ENCODE results near the gene SMLR1. TPM values are rescaled to one million over a fixed set of nuclear protein-coding genes. Genes with fewer than 3 reads are reported as not detected.

The SMLR1 gene
- total RNA-seq, 1 donor = not detected

- DNase-seq (ENCODE audit: insufficient read length, low spot score, missing footprints) = no peak
- no peaks in the 10 kb centered on the region for H3K27me3 ChIP-seq (ENCODE audit: insufficient read depth, low read length)
- no peak overlapping the region for H3K4me2 ChIP-seq (ENCODE audit: insufficient read depth, low read length)
- no peak overlapping the region for H3K4me3 ChIP-seq (ENCODE audit: insufficient read depth, low read length)
- no peaks in the 10 kb centered on the region for H4K20me1 ChIP-seq (ENCODE audit: insufficient read depth, low read length)
- H3K27ac ChIP-seq (ENCODE audit: low read depth, low read length) = no peak overlapping the region
- TF ChIP-seq, protein P1, sequence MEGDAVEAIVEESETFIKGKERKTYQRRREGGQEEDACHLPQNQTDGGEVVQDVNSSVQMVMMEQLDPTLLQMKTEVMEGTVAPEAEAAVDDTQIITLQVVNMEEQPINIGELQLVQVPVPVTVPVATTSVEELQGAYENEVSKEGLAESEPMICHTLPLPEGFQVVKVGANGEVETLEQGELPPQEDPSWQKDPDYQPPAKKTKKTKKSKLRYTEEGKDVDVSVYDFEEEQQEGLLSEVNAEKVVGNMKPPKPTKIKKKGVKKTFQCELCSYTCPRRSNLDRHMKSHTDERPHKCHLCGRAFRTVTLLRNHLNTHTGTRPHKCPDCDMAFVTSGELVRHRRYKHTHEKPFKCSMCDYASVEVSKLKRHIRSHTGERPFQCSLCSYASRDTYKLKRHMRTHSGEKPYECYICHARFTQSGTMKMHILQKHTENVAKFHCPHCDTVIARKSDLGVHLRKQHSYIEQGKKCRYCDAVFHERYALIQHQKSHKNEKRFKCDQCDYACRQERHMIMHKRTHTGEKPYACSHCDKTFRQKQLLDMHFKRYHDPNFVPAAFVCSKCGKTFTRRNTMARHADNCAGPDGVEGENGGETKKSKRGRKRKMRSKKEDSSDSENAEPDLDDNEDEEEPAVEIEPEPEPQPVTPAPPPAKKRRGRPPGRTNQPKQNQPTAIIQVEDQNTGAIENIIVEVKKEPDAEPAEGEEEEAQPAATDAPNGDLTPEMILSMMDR (IDR thresholded peaks at IDR 0.05; ENCODE audit: extremely low read depth, low read depth, low read length) = no peak
- no peaks in the 10 kb centered on the region for H3K36me3 ChIP-seq (ENCODE audit: insufficient read depth, low read length)
- H3K79me2 ChIP-seq (ENCODE audit: insufficient read depth, low read length) = no peaks in the 10 kb centered on the region
- peaks cover 21% of the 10 kb centered on the region for H3K4me1 ChIP-seq (ENCODE audit: insufficient read depth, low read length)
- H2AFZ ChIP-seq (ENCODE audit: low read length) = no peak overlapping the region
- H3K9me3 ChIP-seq (ENCODE audit: low read depth, low read length) = no peaks in the 10 kb centered on the region
Observed at GRCh38 chr6:130781557-130781956, 45.6 kb upstream of the SMLR1 start.

- Histone ChIP-seq H3K79me2 (ENCODE audit: insufficient read depth, low read length) (no peaks in the 10 kb centered on the region), H3K9me3 (ENCODE audit: low read depth, low read length) (no peaks in the 10 kb centered on the region), H3K27ac (ENCODE audit: low read depth, low read length) (no peak overlapping the region), H3K36me3 (ENCODE audit: insufficient read depth, low read length) (no peaks in the 10 kb centered on the region), H2AFZ (ENCODE audit: low read length) (no peak overlapping the region), H3K27me3 (ENCODE audit: insufficient read depth, low read length) (no peaks in the 10 kb centered on the region), H3K4me3 (ENCODE audit: insufficient read depth, low read length) (no peak overlapping the region), H3K4me2 (ENCODE audit: insufficient read depth, low read length) (no peak overlapping the region), H4K20me1 (ENCODE audit: insufficient read depth, low read length) (no peaks in the 10 kb centered on the region), H3K4me1 (ENCODE audit: insufficient read depth, low read length) (peaks cover 19% of the 10 kb centered on the region)
- DNase-seq (ENCODE audit: insufficient read length, low spot score, missing footprints) = no peak
- TF ChIP-seq, protein P1 (IDR thresholded peaks at IDR 0.05; ENCODE audit: extremely low read depth, low read depth, low read length) = no peak
Observed at GRCh38 chr6:130783416-130784107, 43.6 kb upstream of the SMLR1 start.

GRCh38 chr6:130787726-130788500 is 39.3 kb upstream of the SMLR1 start:
- H3K9me3 ChIP-seq (ENCODE audit: low read depth, low read length) = no peaks in the 10 kb centered on the region
- no peaks in the 10 kb centered on the region for H3K36me3 ChIP-seq (ENCODE audit: insufficient read depth, low read length)
- H3K79me2 ChIP-seq (ENCODE audit: insufficient read depth, low read length) = no peaks in the 10 kb centered on the region
- H3K4me3 ChIP-seq (ENCODE audit: insufficient read depth, low read length) = no peak overlapping the region
- no peaks in the 10 kb centered on the region for H3K4me1 ChIP-seq (ENCODE audit: insufficient read depth, low read length)
- H4K20me1 ChIP-seq (ENCODE audit: insufficient read depth, low read length) = no peaks in the 10 kb centered on the region
- H2AFZ ChIP-seq (ENCODE audit: low read length) = no peak overlapping the region
- no peak for DNase-seq (ENCODE audit: insufficient read length, low spot score, missing footprints)
- no peak overlapping the region for H3K4me2 ChIP-seq (ENCODE audit: insufficient read depth, low read length)
- H3K27me3 ChIP-seq (ENCODE audit: insufficient read depth, low read length) = no peaks in the 10 kb centered on the region
- no peak overlapping the region for H3K27ac ChIP-seq (ENCODE audit: low read depth, low read length)
- TF ChIP-seq, protein P1 (IDR thresholded peaks at IDR 0.05; ENCODE audit: extremely low read depth, low read depth, low read length) = no peak

DNA sequence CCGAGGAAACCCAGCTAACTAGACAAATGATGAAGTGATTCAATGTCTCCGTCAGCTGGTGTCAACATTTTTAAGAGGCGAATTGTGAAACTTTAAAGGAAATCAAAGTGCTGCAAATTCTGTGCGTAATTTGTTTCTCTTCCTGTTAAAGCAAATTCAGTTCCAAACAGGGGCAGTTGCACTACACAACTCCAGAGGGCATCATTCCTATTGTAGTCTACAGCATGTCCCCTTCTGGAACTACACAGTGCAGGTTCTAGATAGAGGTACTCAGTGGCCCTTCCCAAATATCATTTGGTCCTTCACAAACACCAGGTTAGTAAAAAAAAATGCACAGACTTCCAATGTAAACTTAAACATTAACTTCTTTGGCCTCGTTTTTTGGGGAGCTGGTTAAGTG is 38.3 kb upstream of the SMLR1 start:
- Histone ChIP-seq H3K4me3 (ENCODE audit: insufficient read depth, low read length) (no peak overlapping the region), H3K79me2 (ENCODE audit: insufficient read depth, low read length) (no peaks in the 10 kb centered on the region), H3K27me3 (ENCODE audit: insufficient read depth, low read length) (no peaks in the 10 kb centered on the region), H3K36me3 (ENCODE audit: insufficient read depth, low read length) (no peaks in the 10 kb centered on the region), H3K4me2 (ENCODE audit: insufficient read depth, low read length) (no peak overlapping the region), H3K27ac (ENCODE audit: low read depth, low read length) (no peak overlapping the region), H4K20me1 (ENCODE audit: insufficient read depth, low read length) (no peaks in the 10 kb centered on the region), H3K9me3 (ENCODE audit: low read depth, low read length) (no peaks in the 10 kb centered on the region), H2AFZ (ENCODE audit: low read length) (no peak overlapping the region), H3K4me1 (ENCODE audit: insufficient read depth, low read length) (no peaks in the 10 kb centered on the region)
- no peak for DNase-seq (ENCODE audit: insufficient read length, low spot score, missing footprints)
- TF ChIP-seq, protein P1 (IDR thresholded peaks at IDR 0.05; ENCODE audit: extremely low read depth, low read depth, low read length) = no peak
